ENCODE results near the gene ITGA7. TPM values are rescaled to one million over a fixed set of nuclear protein-coding genes. Genes with fewer than 3 reads are reported as not detected.

Gene ITGA7
- total RNA-seq, 1 donor from 2014 or later, result 0.79 TPM

GRCh38 chr12:55741931-55742680 lies 34.4 kb upstream of the ITGA7 start:
- Histone ChIP-seq H3K4me3 (ENCODE audit: low read depth, low read length) (no peak overlapping the region), H3K36me3 (ENCODE audit: control insufficient read depth, insufficient read depth, low read length) (no peaks in the 10 kb centered on the region), H3K27me3 (ENCODE audit: control insufficient read depth, insufficient read depth, low read length) (no peaks in the 10 kb centered on the region)
- no peak for FAIRE-seq
- DNase-seq (ENCODE audit: low read depth), result no peak
- no peak for TF ChIP-seq CTCF (IDR thresholded peaks at IDR 0.05; ENCODE audit: insufficient read depth, low read length, severe bottlenecking)

- H3K4me3 ChIP-seq (ENCODE audit: low read depth, low read length), result no peak overlapping the region
- H3K36me3 ChIP-seq (ENCODE audit: control insufficient read depth, insufficient read depth, low read length), result no peaks in the 10 kb centered on the region
- FAIRE-seq (no peak), DNase-seq (ENCODE audit: low read depth) (no peak)
- TF ChIP-seq CTCF (IDR thresholded peaks at IDR 0.05; ENCODE audit: insufficient read depth, low read length, severe bottlenecking), result no peak
- H3K27me3 ChIP-seq (ENCODE audit: control insufficient read depth, insufficient read depth, low read length), result no peaks in the 10 kb centered on the region
Measured at GRCh38 chr12:55739025-55739378, 31.3 kb upstream of the ITGA7 start.

GRCh38 chr12:55738123-55739024 lies 30.7 kb upstream of the ITGA7 start:
- FAIRE-seq (no peak), DNase-seq (ENCODE audit: low read depth) (peak; percentile 77)

GRCh38 chr12:55737581-55738122 lies 29.9 kb upstream of the ITGA7 start:
- TF ChIP-seq CTCF (IDR thresholded peaks at IDR 0.05; ENCODE audit: insufficient read depth, low read length, severe bottlenecking), result no peak
- no peak overlapping the region for H3K4me3 ChIP-seq (ENCODE audit: low read depth, low read length)
- DNase-seq (ENCODE audit: low read depth), result no peak
- no peak for FAIRE-seq
- H3K27me3 ChIP-seq (ENCODE audit: control insufficient read depth, insufficient read depth, low read length), result no peaks in the 10 kb centered on the region
- no peaks in the 10 kb centered on the region for H3K36me3 ChIP-seq (ENCODE audit: control insufficient read depth, insufficient read depth, low read length)

More at GRCh38 chr12:55738123-55739024, 30.7 kb upstream of the ITGA7 start:
- Histone ChIP-seq H3K36me3 (ENCODE audit: control insufficient read depth, insufficient read depth, low read length) (no peaks in the 10 kb centered on the region), H3K4me3 (ENCODE audit: low read depth, low read length) (peak overlapping the region; percentile 35), H3K27me3 (ENCODE audit: control insufficient read depth, insufficient read depth, low read length) (no peaks in the 10 kb centered on the region)
- peak; percentile 60 for TF ChIP-seq CTCF (IDR thresholded peaks at IDR 0.05; ENCODE audit: insufficient read depth, low read length, severe bottlenecking)

- DNase-seq (ENCODE audit: low read depth) (peak; percentile 81), FAIRE-seq (no peak)
- H3K4me3 ChIP-seq (ENCODE audit: low read depth, low read length), result no peak overlapping the region
- TF ChIP-seq CTCF (IDR thresholded peaks at IDR 0.05; ENCODE audit: insufficient read depth, low read length, severe bottlenecking), result peak; percentile 82
- no peaks in the 10 kb centered on the region for H3K36me3 ChIP-seq (ENCODE audit: control insufficient read depth, insufficient read depth, low read length)
- H3K27me3 ChIP-seq (ENCODE audit: control insufficient read depth, insufficient read depth, low read length), result no peaks in the 10 kb centered on the region
Measured at GRCh38 chr12:55736780-55737580, 29.3 kb upstream of the ITGA7 start.
